ENCODE measurements around the gene MAPK10.

The MAPK10 gene

GRCh38 chr4:86274642-86275041 lies 85.2 kb downstream of the MAPK10 start:
- FAIRE-seq, result no peak
- DNase-seq (ENCODE audit: insufficient read length, low spot score), result no peak
- no peak for TF ChIP-seq PAX5 (IDR thresholded peaks at IDR 0.05; ENCODE audit: insufficient read depth, low read length, severe bottlenecking)
- TF ChIP-seq POLR2A (IDR thresholded peaks at IDR 0.05; ENCODE audit: low read depth, low read length), result no peak
- no peak for TF ChIP-seq SPI1 (IDR thresholded peaks at IDR 0.05; ENCODE audit: low read depth, low read length)
- TF ChIP-seq POU2F2 (IDR thresholded peaks at IDR 0.05; ENCODE audit: low read depth, low read length), result no peak
- no peak for TF ChIP-seq TAF1 (IDR thresholded peaks at IDR 0.05; ENCODE audit: low read depth, low read length)
- no peak for TF ChIP-seq POLR2AphosphoS5 (IDR thresholded peaks at IDR 0.05; ENCODE audit: low read depth, low read length)

- no peak for FAIRE-seq
- no peak for DNase-seq (ENCODE audit: insufficient read length, low spot score)
- TF ChIP-seq POLR2A (IDR thresholded peaks at IDR 0.05; ENCODE audit: low read depth, low read length), result no peak
- no peak for TF ChIP-seq PAX5 (IDR thresholded peaks at IDR 0.05; ENCODE audit: insufficient read depth, low read length, severe bottlenecking)
- TF ChIP-seq POLR2AphosphoS5 (IDR thresholded peaks at IDR 0.05; ENCODE audit: low read depth, low read length), result no peak
- no peak for TF ChIP-seq SPI1 (IDR thresholded peaks at IDR 0.05; ENCODE audit: low read depth, low read length)
Measured at GRCh38 chr4:86272669-86273068, 87.2 kb downstream of the MAPK10 start.

DNA sequence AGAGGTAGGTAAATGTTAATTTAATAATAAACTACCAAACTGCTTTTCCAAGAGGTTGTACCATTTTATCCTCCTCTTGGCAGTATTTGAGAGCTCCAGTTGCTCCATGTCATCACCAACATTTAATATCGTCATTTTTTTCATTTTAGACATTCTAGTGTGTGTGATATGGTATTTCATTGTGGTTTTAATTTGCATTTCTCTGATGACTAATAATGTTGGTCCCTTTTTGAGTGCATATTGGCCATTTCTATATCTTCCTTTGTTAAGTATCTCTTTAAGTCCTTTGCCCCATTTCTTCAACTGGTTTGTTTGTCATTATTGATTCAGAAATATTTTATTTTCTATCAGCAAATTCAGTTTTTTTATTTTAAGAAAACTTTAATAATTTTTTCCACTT lies 88.8 kb downstream of the MAPK10 start:
- FAIRE-seq (no peak), DNase-seq (ENCODE audit: insufficient read length, low spot score) (no peak)
- no peak for TF ChIP-seq POLR2A (IDR thresholded peaks at IDR 0.05; ENCODE audit: low read depth, low read length)
- TF ChIP-seq PAX5 (IDR thresholded peaks at IDR 0.05; ENCODE audit: insufficient read depth, low read length, severe bottlenecking), result no peak
- TF ChIP-seq POLR2AphosphoS5 (IDR thresholded peaks at IDR 0.05; ENCODE audit: low read depth, low read length), result no peak
- TF ChIP-seq TAF1 (IDR thresholded peaks at IDR 0.05; ENCODE audit: low read depth, low read length), result no peak
- no peak for TF ChIP-seq POU2F2 (IDR thresholded peaks at IDR 0.05; ENCODE audit: low read depth, low read length)
- TF ChIP-seq SPI1 (IDR thresholded peaks at IDR 0.05; ENCODE audit: low read depth, low read length), result no peak

GRCh38 chr4:86269354-86269753 lies 90.5 kb downstream of the MAPK10 start:
- DNase-seq (ENCODE audit: insufficient read length, low spot score) (no peak), FAIRE-seq (no peak)
- TF ChIP-seq POLR2AphosphoS5 (IDR thresholded peaks at IDR 0.05; ENCODE audit: low read depth, low read length) (no peak), TAF1 (IDR thresholded peaks at IDR 0.05; ENCODE audit: low read depth, low read length) (no peak), PAX5 (IDR thresholded peaks at IDR 0.05; ENCODE audit: insufficient read depth, low read length, severe bottlenecking) (no peak), POLR2A (IDR thresholded peaks at IDR 0.05; ENCODE audit: low read depth, low read length) (no peak), POU2F2 (IDR thresholded peaks at IDR 0.05; ENCODE audit: low read depth, low read length) (no peak), SPI1 (IDR thresholded peaks at IDR 0.05; ENCODE audit: low read depth, low read length) (no peak)

- TF ChIP-seq TAF1 (IDR thresholded peaks at IDR 0.05; ENCODE audit: low read depth, low read length) (no peak), POLR2A (IDR thresholded peaks at IDR 0.05; ENCODE audit: low read depth, low read length) (no peak), POU2F2 (IDR thresholded peaks at IDR 0.05; ENCODE audit: low read depth, low read length) (no peak), PAX5 (IDR thresholded peaks at IDR 0.05; ENCODE audit: insufficient read depth, low read length, severe bottlenecking) (no peak), SPI1 (IDR thresholded peaks at IDR 0.05; ENCODE audit: low read depth, low read length) (no peak), POLR2AphosphoS5 (IDR thresholded peaks at IDR 0.05; ENCODE audit: low read depth, low read length) (no peak)
- DNase-seq (ENCODE audit: insufficient read length, low spot score) (no peak), FAIRE-seq (no peak)
Measured at GRCh38 chr4:86264241-86264640, 95.6 kb downstream of the MAPK10 start.

DNA sequence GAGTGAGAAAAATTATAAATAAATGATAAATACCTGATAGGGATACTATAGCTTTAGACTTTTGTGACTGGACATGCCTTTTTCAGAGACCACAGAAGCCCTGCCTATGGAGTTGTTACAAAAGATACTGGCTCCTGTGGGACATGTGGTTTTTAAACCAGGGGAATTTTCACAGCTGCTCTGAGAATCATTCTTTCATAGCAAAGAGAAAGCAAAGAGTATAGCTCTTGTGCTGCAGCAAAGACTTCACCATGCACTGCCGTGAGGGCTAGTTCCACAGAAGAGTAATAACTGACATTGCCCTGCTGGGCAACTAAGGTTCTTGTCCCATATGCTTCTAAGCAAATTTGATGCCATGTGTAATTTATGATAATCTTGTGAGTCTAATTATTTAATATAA lies 98.2 kb downstream of the MAPK10 start:
- FAIRE-seq (no peak), DNase-seq (ENCODE audit: insufficient read length, low spot score) (no peak)
- TF ChIP-seq POLR2A (IDR thresholded peaks at IDR 0.05; ENCODE audit: low read depth, low read length), result no peak
- TF ChIP-seq TAF1 (IDR thresholded peaks at IDR 0.05; ENCODE audit: low read depth, low read length), result no peak
- TF ChIP-seq POU2F2 (IDR thresholded peaks at IDR 0.05; ENCODE audit: low read depth, low read length), result no peak
- TF ChIP-seq PAX5 (IDR thresholded peaks at IDR 0.05; ENCODE audit: insufficient read depth, low read length, severe bottlenecking), result no peak
- TF ChIP-seq POLR2AphosphoS5 (IDR thresholded peaks at IDR 0.05; ENCODE audit: low read depth, low read length), result no peak
- no peak for TF ChIP-seq SPI1 (IDR thresholded peaks at IDR 0.05; ENCODE audit: low read depth, low read length)

DNA sequence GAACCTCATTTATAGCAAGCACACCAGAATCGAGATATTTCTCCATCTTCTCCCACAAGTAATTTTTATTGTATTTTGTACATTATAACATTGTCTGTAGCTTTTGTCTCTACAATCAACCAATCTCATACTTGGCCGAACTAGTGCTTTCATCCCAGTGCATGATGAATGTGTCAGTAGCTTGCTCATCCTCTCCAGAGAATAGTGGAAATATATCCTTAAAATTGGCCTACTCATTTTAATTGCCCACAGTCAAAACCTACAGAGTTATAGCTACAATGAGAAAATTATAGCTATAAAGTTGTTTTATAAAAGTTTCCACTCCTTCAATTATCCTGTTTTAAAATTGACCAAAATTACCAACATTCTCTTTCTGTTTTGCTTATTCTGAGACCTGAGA lies 103.8 kb downstream of the MAPK10 start:
- TF ChIP-seq SPI1 (IDR thresholded peaks at IDR 0.05; ENCODE audit: low read depth, low read length), result no peak
- no peak for TF ChIP-seq POLR2A (IDR thresholded peaks at IDR 0.05; ENCODE audit: low read depth, low read length)
- FAIRE-seq (no peak), DNase-seq (ENCODE audit: insufficient read length, low spot score) (no peak)

- no peak for DNase-seq (ENCODE audit: insufficient read length, low spot score)
- TF ChIP-seq POU2F2 (IDR thresholded peaks at IDR 0.05; ENCODE audit: low read depth, low read length) (no peak), POLR2AphosphoS5 (IDR thresholded peaks at IDR 0.05; ENCODE audit: low read depth, low read length) (no peak), SPI1 (IDR thresholded peaks at IDR 0.05; ENCODE audit: low read depth, low read length) (no peak), TAF1 (IDR thresholded peaks at IDR 0.05; ENCODE audit: low read depth, low read length) (no peak), PAX5 (IDR thresholded peaks at IDR 0.05; ENCODE audit: insufficient read depth, low read length, severe bottlenecking) (no peak), POLR2A (IDR thresholded peaks at IDR 0.05; ENCODE audit: low read depth, low read length) (no peak)
- no peak for FAIRE-seq
Measured at GRCh38 chr4:86250619-86251018, 109.2 kb downstream of the MAPK10 start.

GRCh38 chr4:86250006-86250405 lies 109.8 kb downstream of the MAPK10 start:
- no peak for TF ChIP-seq SPI1 (IDR thresholded peaks at IDR 0.05; ENCODE audit: low read depth, low read length)
- TF ChIP-seq POLR2AphosphoS5 (IDR thresholded peaks at IDR 0.05; ENCODE audit: low read depth, low read length), result no peak
- TF ChIP-seq POLR2A (IDR thresholded peaks at IDR 0.05; ENCODE audit: low read depth, low read length), result no peak
- TF ChIP-seq POU2F2 (IDR thresholded peaks at IDR 0.05; ENCODE audit: low read depth, low read length), result no peak
- no peak for TF ChIP-seq TAF1 (IDR thresholded peaks at IDR 0.05; ENCODE audit: low read depth, low read length)
- TF ChIP-seq PAX5 (IDR thresholded peaks at IDR 0.05; ENCODE audit: insufficient read depth, low read length, severe bottlenecking), result no peak
- DNase-seq (ENCODE audit: insufficient read length, low spot score) (no peak), FAIRE-seq (no peak)

GRCh38 chr4:86249074-86249473 lies 110.8 kb downstream of the MAPK10 start:
- no peak for TF ChIP-seq POLR2AphosphoS5 (IDR thresholded peaks at IDR 0.05; ENCODE audit: low read depth, low read length)
- TF ChIP-seq SPI1 (IDR thresholded peaks at IDR 0.05; ENCODE audit: low read depth, low read length), result no peak
- TF ChIP-seq PAX5 (IDR thresholded peaks at IDR 0.05; ENCODE audit: insufficient read depth, low read length, severe bottlenecking), result no peak
- no peak for TF ChIP-seq POLR2A (IDR thresholded peaks at IDR 0.05; ENCODE audit: low read depth, low read length)
- TF ChIP-seq POU2F2 (IDR thresholded peaks at IDR 0.05; ENCODE audit: low read depth, low read length), result no peak
- TF ChIP-seq TAF1 (IDR thresholded peaks at IDR 0.05; ENCODE audit: low read depth, low read length), result no peak
- DNase-seq (ENCODE audit: insufficient read length, low spot score) (no peak), FAIRE-seq (no peak)
